ENCODE results near the gene NLK.
"Not testable (repeated sequence)": the region's sequence is repeated elsewhere in the genome, so short reads cannot be mapped to it uniquely, and the experiment has no call there.

NLK gene

GRCh38 chr17:28182559-28182958 lies 140.1 kb downstream of the NLK start:
- no peaks in the 10 kb centered on the region for H3K27me3 Mint-ChIP-seq (ENCODE audit: low read depth)
- H3K9me3 Mint-ChIP-seq: peaks cover 10% of the 10 kb centered on the region
- H3K36me3 Mint-ChIP-seq (ENCODE audit: low read depth): peaks cover 13% of the 10 kb centered on the region
- H3K4me1 Mint-ChIP-seq (ENCODE audit: low read depth): peaks cover 7% of the 10 kb centered on the region
- no peak overlapping the region for H3K4me3 Mint-ChIP-seq
- H3K27ac Mint-ChIP-seq: no peak overlapping the region

GRCh38 chr17:28185658-28186057 lies 143.2 kb downstream of the NLK start:
- H3K4me3 Mint-ChIP-seq: no peak overlapping the region
- H3K9me3 Mint-ChIP-seq: peaks cover 10% of the 10 kb centered on the region
- H3K36me3 Mint-ChIP-seq (ENCODE audit: low read depth): peaks cover 13% of the 10 kb centered on the region
- no peak overlapping the region for H3K27ac Mint-ChIP-seq
- H3K27me3 Mint-ChIP-seq (ENCODE audit: low read depth): no peaks in the 10 kb centered on the region
- peaks cover 2% of the 10 kb centered on the region for H3K4me1 Mint-ChIP-seq (ENCODE audit: low read depth)

- Mint-ChIP-seq H3K9me3 (peaks cover 10% of the 10 kb centered on the region), H3K36me3 (ENCODE audit: low read depth) (peaks cover 16% of the 10 kb centered on the region)
- not testable (repeated sequence) for H3K27ac Mint-ChIP-seq; H3K4me1 Mint-ChIP-seq (ENCODE audit: low read depth); H3K27me3 Mint-ChIP-seq (ENCODE audit: low read depth); H3K4me3 Mint-ChIP-seq
Observed at GRCh38 chr17:28186472-28186871, 144.0 kb downstream of the NLK start.

GRCh38 chr17:28187931-28188330 lies 145.5 kb downstream of the NLK start:
- Mint-ChIP-seq H3K27me3 (ENCODE audit: low read depth) (no peaks in the 10 kb centered on the region), H3K4me1 (ENCODE audit: low read depth) (peaks cover 1% of the 10 kb centered on the region), H3K4me3 (no peak overlapping the region), H3K36me3 (ENCODE audit: low read depth) (peaks cover 16% of the 10 kb centered on the region), H3K9me3 (peaks cover 10% of the 10 kb centered on the region), H3K27ac (no peak overlapping the region)

- Mint-ChIP-seq H3K27me3 (ENCODE audit: low read depth) (no peaks in the 10 kb centered on the region), H3K27ac (no peak overlapping the region), H3K9me3 (peaks cover 10% of the 10 kb centered on the region)
Observed at GRCh38 chr17:28188841-28189263, 146.4 kb downstream of the NLK start.

GRCh38 chr17:28189667-28190066 lies 147.2 kb downstream of the NLK start:
- Mint-ChIP-seq H3K36me3 (ENCODE audit: low read depth) (peaks cover 16% of the 10 kb centered on the region), H3K27me3 (ENCODE audit: low read depth) (no peaks in the 10 kb centered on the region), H3K4me1 (ENCODE audit: low read depth) (peaks cover 1% of the 10 kb centered on the region), H3K27ac (no peak overlapping the region), H3K9me3 (peaks cover 10% of the 10 kb centered on the region), H3K4me3 (no peak overlapping the region)

More at GRCh38 chr17:28188841-28189263, 146.4 kb downstream of the NLK start:
- Mint-ChIP-seq H3K4me3 (no peak overlapping the region), H3K36me3 (ENCODE audit: low read depth) (peaks cover 16% of the 10 kb centered on the region), H3K4me1 (ENCODE audit: low read depth) (peaks cover 1% of the 10 kb centered on the region)

- H3K27ac Mint-ChIP-seq: no peak overlapping the region
- no peaks in the 10 kb centered on the region for H3K27me3 Mint-ChIP-seq (ENCODE audit: low read depth)
- no peak overlapping the region for H3K4me3 Mint-ChIP-seq
- H3K4me1 Mint-ChIP-seq (ENCODE audit: low read depth): peaks cover 1% of the 10 kb centered on the region
- peaks cover 13% of the 10 kb centered on the region for H3K36me3 Mint-ChIP-seq (ENCODE audit: low read depth)
- peaks cover 7% of the 10 kb centered on the region for H3K9me3 Mint-ChIP-seq
Observed at GRCh38 chr17:28191018-28191417, 148.5 kb downstream of the NLK start.

- Mint-ChIP-seq H3K27ac (no peak overlapping the region), H3K4me3 (no peak overlapping the region), H3K27me3 (ENCODE audit: low read depth) (no peaks in the 10 kb centered on the region), H3K4me1 (ENCODE audit: low read depth) (peaks cover 1% of the 10 kb centered on the region), H3K9me3 (no peaks in the 10 kb centered on the region), H3K36me3 (ENCODE audit: low read depth) (peaks cover 9% of the 10 kb centered on the region)
Observed at GRCh38 chr17:28193241-28193640, 150.8 kb downstream of the NLK start.

- peaks cover 11% of the 10 kb centered on the region for H3K36me3 Mint-ChIP-seq (ENCODE audit: low read depth)
Observed at GRCh38 chr17:28194382-28194781, 151.9 kb downstream of the NLK start.

GRCh38 chr17:28196636-28197035 lies 154.2 kb downstream of the NLK start:
- peaks cover 8% of the 10 kb centered on the region for H3K36me3 Mint-ChIP-seq (ENCODE audit: low read depth)
- no peaks in the 10 kb centered on the region for H3K27me3 Mint-ChIP-seq (ENCODE audit: low read depth)
- H3K27ac Mint-ChIP-seq: no peak overlapping the region
- H3K4me3 Mint-ChIP-seq: no peak overlapping the region
- peaks cover 1% of the 10 kb centered on the region for H3K4me1 Mint-ChIP-seq (ENCODE audit: low read depth)
- H3K9me3 Mint-ChIP-seq: no peaks in the 10 kb centered on the region

More at GRCh38 chr17:28194382-28194781, 151.9 kb downstream of the NLK start:
- H3K4me1 Mint-ChIP-seq (ENCODE audit: low read depth): peaks cover 1% of the 10 kb centered on the region
- no peaks in the 10 kb centered on the region for H3K9me3 Mint-ChIP-seq
- H3K4me3 Mint-ChIP-seq: no peak overlapping the region
- no peak overlapping the region for H3K27ac Mint-ChIP-seq
- no peaks in the 10 kb centered on the region for H3K27me3 Mint-ChIP-seq (ENCODE audit: low read depth)

- H3K27ac Mint-ChIP-seq: no peak overlapping the region
- no peak overlapping the region for H3K4me3 Mint-ChIP-seq
- H3K4me1 Mint-ChIP-seq (ENCODE audit: low read depth): no peaks in the 10 kb centered on the region
Observed at GRCh38 chr17:28199115-28199514, 156.6 kb downstream of the NLK start.

GRCh38 chr17:28199728-28200127 lies 157.3 kb downstream of the NLK start:
- Mint-ChIP-seq H3K4me3 (no peak overlapping the region), H3K9me3 (no peaks in the 10 kb centered on the region), H3K36me3 (ENCODE audit: low read depth) (peaks cover 8% of the 10 kb centered on the region), H3K27me3 (ENCODE audit: low read depth) (peaks cover 6% of the 10 kb centered on the region), H3K4me1 (ENCODE audit: low read depth) (no peaks in the 10 kb centered on the region), H3K27ac (no peak overlapping the region)

More at GRCh38 chr17:28199115-28199514, 156.6 kb downstream of the NLK start:
- Mint-ChIP-seq H3K27me3 (ENCODE audit: low read depth) (peaks cover 3% of the 10 kb centered on the region), H3K36me3 (ENCODE audit: low read depth) (peaks cover 8% of the 10 kb centered on the region), H3K9me3 (no peaks in the 10 kb centered on the region)

- H3K27ac Mint-ChIP-seq: no peak overlapping the region
Observed at GRCh38 chr17:28201315-28201714, 158.8 kb downstream of the NLK start.

GRCh38 chr17:28204244-28204643 lies 161.8 kb downstream of the NLK start:
- Mint-ChIP-seq H3K36me3 (ENCODE audit: low read depth) (no peaks in the 10 kb centered on the region), H3K4me3 (no peak overlapping the region)

More at GRCh38 chr17:28201315-28201714, 158.8 kb downstream of the NLK start:
- H3K36me3 Mint-ChIP-seq (ENCODE audit: low read depth): peaks cover 3% of the 10 kb centered on the region
- peaks cover 14% of the 10 kb centered on the region for H3K27me3 Mint-ChIP-seq (ENCODE audit: low read depth)
- no peaks in the 10 kb centered on the region for H3K9me3 Mint-ChIP-seq
- H3K4me1 Mint-ChIP-seq (ENCODE audit: low read depth): no peaks in the 10 kb centered on the region
- no peak overlapping the region for H3K4me3 Mint-ChIP-seq

GRCh38 chr17:28204751-28205150 lies 162.3 kb downstream of the NLK start:
- H3K4me1 Mint-ChIP-seq (ENCODE audit: low read depth): no peaks in the 10 kb centered on the region
- no peak overlapping the region for H3K4me3 Mint-ChIP-seq
- no peak overlapping the region for H3K27ac Mint-ChIP-seq

More at GRCh38 chr17:28204244-28204643, 161.8 kb downstream of the NLK start:
- peaks cover under 1% of the 10 kb centered on the region for H3K9me3 Mint-ChIP-seq
- no peaks in the 10 kb centered on the region for H3K4me1 Mint-ChIP-seq (ENCODE audit: low read depth)
- peaks cover 14% of the 10 kb centered on the region for H3K27me3 Mint-ChIP-seq (ENCODE audit: low read depth)
- H3K27ac Mint-ChIP-seq: no peak overlapping the region

GRCh38 chr17:28206292-28206691 lies 163.8 kb downstream of the NLK start:
- Mint-ChIP-seq H3K4me1 (ENCODE audit: low read depth) (no peaks in the 10 kb centered on the region), H3K27me3 (ENCODE audit: low read depth) (peaks cover 14% of the 10 kb centered on the region), H3K9me3 (peaks cover 8% of the 10 kb centered on the region), H3K4me3 (no peak overlapping the region), H3K27ac (no peak overlapping the region), H3K36me3 (ENCODE audit: low read depth) (no peaks in the 10 kb centered on the region)

More at GRCh38 chr17:28204751-28205150, 162.3 kb downstream of the NLK start:
- H3K36me3 Mint-ChIP-seq (ENCODE audit: low read depth): no peaks in the 10 kb centered on the region
- peaks cover 14% of the 10 kb centered on the region for H3K27me3 Mint-ChIP-seq (ENCODE audit: low read depth)
- peaks cover 5% of the 10 kb centered on the region for H3K9me3 Mint-ChIP-seq
